ENCODE measurements around the gene CCDC38.

- TF ChIP-seq CTCF (conservative IDR thresholded peaks at IDR 0.05; ENCODE audit: low read depth, low read length) (no peak), EZH2 (IDR thresholded peaks at IDR 0.05; ENCODE audit: borderline replicate concordance, low read depth, low read length, poor library complexity, severe bottlenecking) (no peak)
Measured at GRCh38 chr12:95922231-95922630, 20.2 kb downstream of the CCDC38 start.
